Measurements from ENCODE around the gene NXT1.
A peak's percentile ranks its signal among the peaks of the same experiment; 100 is the strongest.

NXT1 gene

GRCh38 chr20:23361476-23362391, 11.1 kb downstream of the NXT1 start, which contains the start of gene GZF1:
GZF1 (plus strand) TSS chr20:23362182; CDS start chr20:23364384, 2,202 bp downstream.
- DNase-seq = peak; percentile 98

GRCh38 chr20:23362392-23363256, 12.0 kb downstream of the NXT1 start:
- DNase-seq = no peak

- no peak for DNase-seq
Measured at GRCh38 chr20:23363257-23363649, 12.7 kb downstream of the NXT1 start.

GRCh38 chr20:23365390-23366165, 15.0 kb downstream of the NXT1 start:
- no peak for DNase-seq

GRCh38 chr20:23366384-23366783, 15.8 kb downstream of the NXT1 start:
- no peak for DNase-seq

- no peak for DNase-seq
Measured at GRCh38 chr20:23367770-23368169, 17.2 kb downstream of the NXT1 start.

- no peak for DNase-seq
Measured at GRCh38 chr20:23368316-23369071, 17.9 kb downstream of the NXT1 start.

- DNase-seq = no peak
Measured at GRCh38 chr20:23369072-23369823, 18.7 kb downstream of the NXT1 start.

GRCh38 chr20:23370274-23370673, 19.7 kb downstream of the NXT1 start:
- no peak for DNase-seq

GRCh38 chr20:23370873-23371272, 20.3 kb downstream of the NXT1 start:
- DNase-seq = no peak

GRCh38 chr20:23371496-23371895, 20.9 kb downstream of the NXT1 start:
- DNase-seq = no peak

GRCh38 chr20:23374441-23374840, 23.9 kb downstream of the NXT1 start:
- no peak for DNase-seq

GRCh38 chr20:23375827-23376226, 25.2 kb downstream of the NXT1 start:
- DNase-seq = no peak

- DNase-seq = no peak
Measured at GRCh38 chr20:23379772-23380171, 29.2 kb downstream of the NXT1 start.

- DNase-seq = no peak
Measured at GRCh38 chr20:23381876-23382275, 31.3 kb downstream of the NXT1 start.

GRCh38 chr20:23386304-23387117, 35.9 kb downstream of the NXT1 start:
- DNase-seq = no peak

- DNase-seq = no peak
Measured at GRCh38 chr20:23387118-23387443, 36.5 kb downstream of the NXT1 start.

- no peak for DNase-seq
Measured at GRCh38 chr20:23390091-23390774, 39.6 kb downstream of the NXT1 start.

GRCh38 chr20:23391707-23392310, 41.2 kb downstream of the NXT1 start:
- DNase-seq = no peak

Data from T1000 (cell line).